H1 (cell line): ENCODE data around the gene SNX3.
"Not testable (repeated sequence)": the region's sequence is repeated elsewhere in the genome, so short reads cannot be mapped to it uniquely, and the experiment has no call there.

Experiments
- BACH1 ChIP-seq: IDR thresholded peaks from 2 replicates; pipeline ENCODE4 v1.6.1; 2012; ENCODE audit warnings: low read length, improper control_type of control experiment
- EZH2 ChIP-seq: fragments of 200-600 bp; sonication (generic); IDR thresholded peaks from 2 replicates; pipeline ENCODE4 v1.7.1; 2012; ENCODE audit warnings: low read depth, mild to moderate bottlenecking, moderate library complexity, low read length, inconsistent platforms; ENCODE audit not compliant: severe bottlenecking
- POLR2A ChIP-seq, 2 experiments: IDR thresholded peaks; 1 replicate in 1 of 2; 2 replicates in 1 of 2; pipeline ENCODE4 v1.6.1; 2011; ENCODE audit warnings: low read depth in 2 of 2, low read length in 2 of 2, mild to moderate bottlenecking in 2 of 2; ENCODE audit errors: control extremely low read depth in 1 of 2

DNA sequence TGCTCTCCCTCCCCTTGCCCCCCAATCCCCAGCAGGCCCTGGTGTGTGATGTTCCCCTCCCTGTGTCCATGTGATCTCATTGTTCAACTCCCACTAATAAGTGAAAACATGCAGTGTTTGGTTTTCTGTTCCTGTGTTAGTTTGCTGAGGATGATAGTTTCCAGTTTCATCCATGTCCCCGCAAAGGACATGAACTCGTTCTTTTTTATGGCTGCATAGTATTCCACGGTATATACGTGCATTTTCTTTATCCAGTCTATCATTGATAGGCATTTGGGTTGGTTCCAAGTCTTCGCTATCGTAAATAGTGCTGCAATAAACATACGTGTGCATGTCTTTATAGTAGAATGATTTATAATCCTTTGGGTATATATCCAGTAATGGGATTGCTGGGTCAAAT, 15.7 kb downstream of the SNX3 start:
- TF ChIP-seq EZH2; BACH1; POLR2A (IDR thresholded peaks at IDR 0.05; ENCODE audit: control extremely low read depth in 1 of 2, low read depth in 2 of 2, low read length in 2 of 2): not testable (repeated sequence)
